Activated T-cell treated with anti-CD3 and anti-CD28 coated beads for 24 hours (primary cell): Measurements from ENCODE around the gene XCL2.

Experiments
- DNase-seq: peaks from one replicate; pipeline ENCODE4 v3.0.0-alpha.2; 2020; ENCODE audit warnings: low read depth

The XCL2 gene

DNA sequence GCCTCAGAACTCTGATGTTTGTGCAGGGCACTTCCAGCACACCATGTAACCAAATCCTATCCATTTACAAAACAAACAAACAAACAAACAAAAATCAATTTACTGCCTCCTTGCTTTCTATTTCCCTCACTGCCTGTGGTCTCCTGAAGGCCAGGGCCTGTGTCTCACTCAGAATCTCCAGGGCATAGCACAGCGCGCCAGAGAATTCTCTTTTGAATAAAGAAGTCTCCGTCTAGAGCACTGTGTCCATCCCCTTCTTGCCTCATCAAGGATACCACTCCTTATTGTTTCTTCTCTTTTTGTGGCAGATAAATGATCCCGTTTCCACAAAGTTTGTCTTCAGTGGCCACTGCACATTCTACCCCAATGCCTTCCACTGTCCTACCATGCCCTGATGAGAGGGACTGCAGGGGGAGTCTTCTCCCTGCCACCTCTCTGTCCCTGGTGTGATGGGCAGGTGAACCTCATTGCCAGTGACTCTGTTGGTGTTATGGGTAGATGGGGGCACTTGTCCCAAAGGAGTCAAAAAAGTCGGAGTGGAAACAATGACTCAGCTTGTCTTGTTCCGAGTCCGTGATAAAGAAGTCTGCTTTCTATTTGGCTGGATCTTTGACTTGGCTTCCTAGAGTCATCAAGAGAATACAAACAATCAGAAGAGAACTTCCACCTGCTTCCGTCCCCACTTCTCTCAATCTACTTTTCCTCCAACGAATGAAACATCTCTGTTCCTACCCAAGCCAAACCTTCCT is 30.0 kb downstream of the XCL2 start:
- no peak for DNase-seq

DNA sequence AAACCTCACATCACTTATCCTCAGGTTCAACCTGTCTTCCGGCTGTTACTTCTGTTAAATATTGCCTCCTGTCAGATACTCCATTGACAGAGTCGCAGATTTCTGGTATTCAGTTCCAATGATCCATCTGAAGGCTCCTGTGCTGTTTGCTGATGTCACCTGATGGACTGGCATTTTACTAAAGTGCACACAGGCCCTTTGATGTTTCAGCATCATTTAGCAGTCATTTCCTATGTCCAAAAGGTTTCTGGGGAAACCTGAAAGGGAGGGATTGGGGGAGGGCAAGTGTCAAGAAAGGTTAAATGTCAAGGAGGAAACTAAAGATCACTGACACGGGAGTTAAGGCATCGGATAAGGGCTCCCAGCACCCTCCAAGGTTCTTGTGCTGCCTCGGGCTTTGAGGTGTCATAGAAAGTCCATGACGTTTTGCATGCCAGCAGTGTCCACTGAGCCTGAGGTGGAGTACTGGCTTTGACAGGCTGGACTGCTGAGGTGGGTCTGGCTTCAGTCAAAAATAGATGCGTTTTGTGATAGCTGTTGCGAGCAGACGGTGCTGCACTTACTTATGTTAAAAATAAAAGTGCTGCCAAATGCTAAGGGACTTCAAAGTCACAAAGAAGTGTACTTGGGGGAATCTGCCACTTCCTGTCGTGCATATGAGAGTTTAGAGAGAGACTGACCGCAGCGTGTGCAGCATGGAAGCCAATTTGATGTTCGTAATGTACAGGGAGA is 30.8 kb downstream of the XCL2 start:
- DNase-seq: no peak

DNA sequence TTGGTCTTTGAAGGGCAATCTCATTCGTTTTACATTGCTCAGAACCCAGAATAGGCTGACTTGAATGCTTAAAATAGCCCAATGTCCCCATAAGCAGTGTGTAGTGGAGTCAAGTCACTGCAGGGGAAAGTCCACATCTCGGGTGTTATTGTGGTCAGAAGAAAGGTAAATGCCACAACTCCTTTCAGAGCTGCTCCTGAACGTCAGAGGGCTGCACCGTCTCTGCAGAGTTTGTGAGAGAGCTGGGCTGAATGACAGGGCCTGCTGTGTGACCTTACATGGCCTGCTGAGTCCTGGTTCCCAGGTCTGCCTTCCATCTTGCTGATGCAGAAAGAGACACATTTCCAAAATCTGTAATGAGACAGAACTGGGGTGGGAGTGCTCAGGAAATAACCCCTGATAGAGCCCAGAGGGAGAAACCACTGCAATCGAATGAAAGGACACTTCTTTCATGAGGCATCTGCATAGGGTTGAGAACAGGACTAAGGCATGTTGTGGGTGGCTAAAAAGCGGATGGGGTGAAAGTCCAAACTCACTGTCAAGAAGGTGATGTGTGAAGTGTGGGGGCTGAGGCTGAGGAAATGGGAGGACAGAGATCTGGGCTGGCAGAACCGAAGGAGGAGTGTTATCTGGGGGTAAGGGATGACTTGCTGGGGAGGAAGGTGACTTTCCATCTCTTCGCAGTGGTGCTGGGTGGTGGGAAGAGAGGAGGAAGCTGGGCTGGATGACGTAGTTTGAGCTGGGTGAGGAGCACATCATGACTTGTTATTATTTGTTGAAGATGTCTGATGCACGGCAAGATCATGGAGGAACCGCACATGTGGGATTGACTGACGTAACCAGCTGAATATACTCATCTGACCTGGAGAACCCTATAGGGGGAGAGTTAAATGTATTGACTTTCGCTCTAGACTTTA is 33.7 kb downstream of the XCL2 start:
- DNase-seq: no peak

DNA sequence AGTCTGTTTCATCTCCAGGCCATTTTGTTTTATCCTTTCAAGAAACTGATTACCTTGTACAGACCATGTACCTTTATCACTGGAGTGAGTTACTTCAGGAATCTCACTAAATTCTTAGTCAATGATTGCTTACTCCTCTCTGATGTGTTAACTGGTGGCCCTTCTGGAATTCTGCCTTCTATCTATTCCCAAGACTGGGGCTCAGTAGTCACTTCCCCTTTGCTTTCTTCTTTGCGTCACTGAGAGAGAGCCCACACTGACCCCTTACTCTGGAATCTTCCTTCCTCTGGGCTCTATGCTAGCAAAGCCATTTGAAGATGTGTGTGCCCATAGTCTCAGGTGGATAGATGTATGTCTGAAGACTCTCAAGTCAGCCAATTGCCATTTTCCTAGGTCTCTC is 34.6 kb downstream of the XCL2 start:
- no peak for DNase-seq

DNA sequence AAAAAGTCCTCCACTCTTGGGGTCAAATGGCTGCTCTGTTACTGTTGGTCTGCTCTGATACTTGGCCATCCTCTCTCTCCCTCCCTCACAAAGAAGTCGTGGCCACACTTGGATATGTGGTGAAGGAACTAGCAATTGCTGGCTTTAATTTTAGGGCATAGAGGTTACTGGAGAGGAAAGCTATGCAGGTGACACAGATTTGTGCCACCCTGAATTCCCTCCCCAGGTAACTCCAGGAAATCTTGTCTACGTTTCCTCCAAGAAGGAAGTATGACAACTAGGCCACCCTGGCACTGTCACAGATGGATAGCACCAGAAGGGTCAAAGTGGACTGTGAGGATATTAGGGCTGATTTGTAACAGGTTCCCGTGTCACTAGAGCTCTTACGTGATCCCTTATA is 36.0 kb downstream of the XCL2 start:
- no peak for DNase-seq

DNA sequence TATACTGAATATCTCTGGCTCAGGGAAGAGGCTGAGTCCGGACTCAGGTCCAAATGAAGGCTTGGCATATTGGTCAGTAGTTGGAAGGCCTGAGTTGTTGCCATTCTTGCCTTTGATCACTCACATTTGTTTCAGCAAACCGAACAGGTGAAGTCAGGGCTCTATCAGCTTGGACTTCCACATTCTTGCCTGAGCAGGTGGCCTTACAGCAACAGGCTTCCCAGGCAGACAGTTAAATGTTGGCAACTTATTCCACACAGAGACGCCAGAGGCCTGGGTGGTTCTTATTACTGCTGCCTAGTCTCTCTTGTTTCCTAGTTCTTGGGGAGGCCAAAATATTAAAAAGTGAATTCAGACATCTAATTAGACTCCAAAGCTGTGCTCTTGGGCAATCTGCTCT is 36.6 kb downstream of the XCL2 start:
- no peak for DNase-seq

DNA sequence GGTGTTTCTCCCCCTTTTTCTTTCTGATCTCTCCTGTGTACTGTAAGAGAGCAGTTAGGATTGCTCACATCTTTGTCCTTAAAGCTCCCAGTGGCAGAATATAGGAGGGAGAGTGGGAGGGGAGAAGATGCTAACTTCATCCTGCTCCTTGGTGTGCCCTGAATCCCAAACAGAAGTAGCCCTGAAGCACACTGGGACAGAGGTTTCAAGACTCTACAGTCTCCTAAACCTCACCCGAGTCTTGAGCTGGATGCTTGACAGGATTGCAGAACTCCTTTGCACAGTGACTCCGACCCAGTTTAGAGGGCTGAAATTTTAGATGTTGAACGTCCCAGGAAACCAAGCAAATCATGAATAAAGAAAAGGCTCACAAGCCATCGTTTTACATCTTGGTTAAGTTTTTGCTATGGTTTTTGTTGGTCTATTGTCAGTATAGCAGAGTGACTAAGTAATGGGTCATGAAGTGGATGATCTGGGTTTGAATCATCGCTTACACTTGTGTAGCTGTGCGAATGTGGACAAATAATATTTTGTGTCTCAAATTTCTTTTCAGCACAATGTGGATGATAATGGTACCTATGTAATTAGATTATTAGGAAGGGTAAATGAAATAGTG is 37.5 kb downstream of the XCL2 start:
- DNase-seq: no peak

DNA sequence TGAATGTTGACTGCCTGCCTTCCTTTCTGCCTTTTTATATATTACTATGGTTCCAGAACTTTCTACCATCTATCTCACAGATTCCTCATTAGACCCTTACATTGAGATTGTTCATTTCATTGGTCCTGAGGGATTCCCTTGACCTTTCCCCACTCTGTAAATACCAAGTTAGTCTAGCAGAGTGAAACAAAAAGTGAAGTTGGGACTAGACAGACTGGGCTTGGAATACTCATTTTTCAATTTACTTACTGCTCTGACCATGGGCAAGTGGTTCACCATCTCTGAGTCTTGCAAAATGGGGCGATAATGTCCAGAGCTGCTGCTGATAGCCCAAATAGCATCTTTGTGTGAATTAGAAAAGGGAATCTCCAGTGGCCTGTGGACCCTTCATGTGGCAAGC is 38.8 kb downstream of the XCL2 start:
- no peak for DNase-seq

DNA sequence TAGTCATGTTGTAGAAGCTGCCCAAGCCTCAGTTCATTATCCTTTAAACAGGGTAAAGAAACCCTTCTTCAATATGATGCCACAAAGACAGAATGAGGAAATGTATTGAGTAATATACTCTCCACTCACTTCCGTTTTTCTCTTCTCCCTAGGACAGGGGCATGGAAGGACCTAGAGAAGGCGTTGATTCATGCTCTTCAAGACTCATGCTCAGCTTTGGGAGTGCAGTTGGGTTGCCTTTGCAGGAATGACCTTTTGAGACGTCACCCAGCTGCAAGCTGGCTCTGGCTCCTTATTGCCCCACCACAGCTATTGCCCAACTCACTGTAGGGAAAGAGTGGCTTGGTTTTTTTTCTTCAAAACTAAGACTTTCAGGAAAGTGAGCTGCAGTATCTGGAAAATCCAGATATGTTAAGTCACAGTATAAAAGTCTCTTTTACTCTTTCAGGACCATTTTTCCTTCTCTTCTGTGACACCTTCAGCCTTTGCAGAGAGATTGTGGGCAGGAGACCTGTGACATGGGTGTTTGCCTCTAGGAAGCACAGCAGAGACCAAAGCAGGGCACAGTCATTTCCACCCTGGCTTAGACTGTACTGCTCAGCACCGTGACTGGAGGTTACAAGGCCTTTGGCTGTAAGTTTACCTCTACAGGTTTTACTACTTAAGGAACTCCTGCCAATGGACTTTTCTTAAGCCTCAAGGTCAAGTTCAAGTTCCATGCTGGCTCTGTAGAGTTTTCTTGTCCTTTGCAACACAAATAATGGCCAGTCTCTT is 39.5 kb downstream of the XCL2 start:
- DNase-seq: no peak

DNA sequence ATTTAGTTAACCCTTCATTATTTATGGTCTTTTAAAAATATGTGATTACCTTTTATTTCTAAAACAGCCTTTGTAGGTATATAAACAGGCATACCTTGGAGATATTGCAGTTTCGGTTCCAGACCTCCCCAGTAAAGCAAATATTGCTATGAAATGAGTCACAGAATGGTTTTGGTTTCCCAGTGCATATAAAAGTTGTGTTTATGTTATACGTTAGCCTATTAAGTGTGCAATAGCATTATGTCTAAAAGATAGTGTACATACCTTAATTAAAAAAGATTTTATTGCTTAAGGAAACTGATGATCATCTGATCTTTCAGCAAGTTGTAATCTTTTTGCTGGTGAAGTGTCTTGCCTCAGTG is 44.1 kb downstream of the XCL2 start:
- DNase-seq: no peak

DNA sequence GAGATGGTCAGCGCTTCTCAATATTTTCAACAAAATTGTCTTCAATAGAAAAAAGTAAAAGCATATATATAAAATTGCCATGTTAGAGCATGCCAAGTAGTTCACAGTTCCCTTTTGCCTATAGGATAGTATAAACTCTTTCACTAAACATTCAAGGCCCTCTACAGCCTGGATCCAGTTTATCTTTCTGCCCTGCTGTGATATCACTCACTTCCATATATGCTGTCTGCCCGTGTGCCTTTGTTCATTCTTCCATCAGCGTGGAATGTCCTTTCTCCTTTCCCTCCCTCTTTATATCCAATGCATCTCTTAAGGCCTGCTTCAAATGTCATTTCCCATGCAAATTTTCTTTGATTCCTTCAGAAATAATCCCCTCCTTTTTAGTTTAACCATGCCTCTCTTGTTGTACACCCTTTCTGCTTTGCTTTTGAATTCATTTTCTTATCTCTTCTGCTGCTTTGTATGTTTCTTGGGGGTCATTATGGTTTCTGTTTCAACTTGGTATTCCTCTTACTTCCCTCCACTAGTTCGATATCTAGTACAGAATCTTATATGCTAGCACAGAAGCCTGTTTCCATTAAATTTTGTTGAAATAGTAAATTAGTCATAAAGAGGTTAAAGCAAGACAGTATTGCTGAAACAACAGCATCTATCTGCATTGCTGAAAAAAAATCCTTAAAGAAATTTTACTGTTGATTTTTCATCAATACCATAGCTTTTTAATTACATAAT is 44.7 kb downstream of the XCL2 start:
- no peak for DNase-seq

DNA sequence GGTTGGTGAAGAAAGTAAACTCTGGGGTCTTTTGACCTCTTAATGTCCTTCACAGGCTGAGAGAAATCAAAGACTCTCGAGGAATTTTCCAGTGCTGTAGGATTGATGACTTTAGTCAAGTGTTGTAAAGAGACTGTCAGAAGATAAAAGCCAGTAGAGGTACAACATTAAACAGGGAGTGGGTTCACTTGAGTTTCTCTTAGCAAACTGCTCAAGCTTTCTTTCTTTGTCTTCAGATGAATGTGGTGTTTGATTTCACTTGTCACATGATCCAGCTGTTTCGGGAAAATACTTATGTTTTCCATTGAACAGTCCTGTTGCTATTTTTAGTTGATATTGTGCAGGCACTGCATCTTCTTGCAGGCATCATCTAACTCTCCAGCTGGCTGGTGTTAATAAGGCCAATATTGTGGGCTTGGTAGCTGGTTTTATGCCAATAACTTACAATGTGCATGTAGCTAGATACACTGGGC is 45.6 kb downstream of the XCL2 start:
- no peak for DNase-seq

DNA sequence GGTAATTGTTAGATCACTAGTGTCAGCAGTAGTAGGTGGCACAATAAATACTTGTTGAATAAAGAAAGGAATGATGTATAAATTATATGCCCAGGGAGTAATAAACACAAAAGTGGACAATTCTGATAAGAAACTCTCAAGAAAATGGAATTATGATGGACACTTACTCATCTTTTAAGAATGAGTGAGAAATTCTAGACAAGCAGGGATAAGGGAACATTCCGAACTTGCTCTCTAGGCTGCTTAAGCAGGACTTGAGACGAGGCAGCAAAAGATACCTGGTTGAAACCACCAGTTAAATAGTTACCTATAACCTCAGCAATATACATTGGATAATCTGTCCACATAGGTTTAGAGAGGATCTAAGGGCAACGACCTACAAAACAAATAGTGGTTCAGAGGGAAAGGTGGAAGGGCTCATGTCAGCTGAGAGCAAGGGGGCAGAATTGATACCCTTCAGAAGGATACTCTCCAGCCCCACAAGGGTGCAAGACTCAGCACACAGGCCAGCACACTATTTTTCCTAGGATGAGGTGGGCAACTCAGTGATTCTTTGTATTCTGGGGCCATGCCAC is 46.3 kb downstream of the XCL2 start:
- no peak for DNase-seq

DNA sequence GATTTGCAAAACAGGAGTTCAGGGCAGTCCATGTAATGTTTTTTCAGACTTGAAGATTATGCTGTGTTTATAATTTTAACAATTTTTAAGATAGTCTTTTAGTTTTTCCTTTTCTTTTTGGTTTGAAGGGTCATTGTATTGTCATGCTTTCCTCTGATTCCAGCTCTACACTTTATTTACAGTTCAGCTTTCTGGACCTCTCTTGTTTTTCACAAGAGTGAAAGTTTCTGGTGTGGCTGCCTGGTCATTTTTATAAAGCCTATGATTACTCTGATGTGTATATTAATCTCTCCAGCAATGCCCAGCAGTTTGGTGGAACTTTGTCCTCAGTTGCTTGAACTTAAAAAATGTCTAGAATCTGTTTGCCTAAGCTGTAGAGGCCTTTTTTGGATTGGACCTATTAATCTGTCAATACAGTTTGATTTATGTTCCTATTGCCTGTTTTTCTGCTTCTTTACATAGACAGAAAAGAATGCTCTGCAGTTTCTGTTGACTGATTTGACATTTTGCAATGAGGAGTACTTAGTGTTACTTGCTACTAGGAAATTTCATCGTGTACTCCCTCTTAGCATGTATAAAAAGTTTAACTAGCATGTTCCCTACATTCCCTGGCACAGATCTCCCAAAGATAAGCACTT is 52.2 kb downstream of the XCL2 start:
- no peak for DNase-seq
